Measurements from ENCODE around the gene SHANK2.

Gene SHANK2

GRCh38 chr11:71269603-71270511 is 17.5 kb upstream of the SHANK2 start:
- no peak for DNase-seq (ENCODE audit: low read depth in 2 of 2)

DNA sequence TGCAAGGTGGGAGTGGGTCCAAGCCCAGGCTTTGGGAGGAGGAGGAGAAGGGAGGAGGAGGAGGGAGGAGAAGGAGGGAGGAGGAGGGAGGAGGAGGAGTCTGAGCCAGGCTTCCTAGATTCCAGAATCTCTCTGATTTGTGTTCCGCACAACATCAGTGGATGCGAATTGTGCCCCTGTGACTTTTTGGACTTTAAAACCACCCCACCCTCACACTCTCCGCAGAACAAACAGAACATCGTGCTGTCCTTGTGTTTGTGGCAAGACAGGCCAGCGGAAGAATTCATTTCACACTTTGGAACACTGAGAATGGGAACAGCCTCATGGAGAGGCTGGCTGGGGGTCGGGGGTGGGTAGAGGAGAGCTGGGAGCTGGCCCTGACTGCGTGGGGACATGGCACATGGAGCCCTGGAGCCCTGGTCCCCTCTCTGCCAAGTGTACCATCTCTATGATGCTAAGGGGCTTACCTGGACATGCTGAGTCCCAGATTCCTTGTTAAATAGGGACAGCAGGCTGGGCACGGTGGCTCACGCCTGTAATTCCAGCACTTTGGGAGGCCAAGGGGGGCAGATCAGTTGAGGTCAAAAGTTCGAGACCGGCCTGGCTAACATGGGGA is 16.4 kb upstream of the SHANK2 start:
- DNase-seq (ENCODE audit: low read depth in 2 of 2), result no peak

- DNase-seq (ENCODE audit: low read depth in 2 of 2), result no peak
Observed at GRCh38 chr11:71267807-71268421, 15.5 kb upstream of the SHANK2 start.

DNA sequence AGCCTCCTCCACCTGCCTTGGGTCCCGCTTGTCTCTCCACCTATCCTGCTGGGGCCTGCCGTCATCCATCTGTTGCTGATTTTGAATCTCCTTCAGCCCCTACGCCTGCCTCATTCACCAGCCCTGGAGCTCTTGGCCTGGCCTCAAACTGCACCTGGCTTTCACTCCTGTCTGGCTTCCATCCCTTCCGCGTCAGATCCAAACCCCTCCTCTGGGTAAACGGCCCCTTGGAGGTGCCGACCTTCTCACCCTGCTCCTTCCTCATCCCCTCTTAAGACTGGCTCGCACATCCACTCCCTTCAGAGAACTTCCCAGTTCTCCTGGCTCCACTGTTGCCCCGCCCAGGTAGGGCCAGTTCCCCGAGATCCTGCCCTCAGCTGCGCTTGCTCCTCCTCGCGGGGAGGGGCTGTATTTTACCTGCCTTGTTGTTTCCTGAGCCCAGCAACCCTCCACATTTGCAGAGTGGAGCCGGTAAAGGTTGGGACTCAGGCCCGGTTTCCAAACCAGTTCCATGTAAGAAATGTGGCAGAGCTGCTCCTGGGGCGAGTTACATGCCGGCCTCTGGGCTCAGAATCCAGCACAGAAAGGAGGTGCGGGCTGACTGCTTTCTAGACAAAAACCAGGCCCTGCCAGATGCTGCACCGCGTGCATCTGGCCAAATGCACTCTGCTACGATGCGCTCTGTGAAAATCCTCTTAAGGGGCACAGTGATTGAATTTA is 13.9 kb upstream of the SHANK2 start:
- DNase-seq (ENCODE audit: low read depth in 2 of 2), result no peak

GRCh38 chr11:71265559-71266092 is 13.2 kb upstream of the SHANK2 start:
- DNase-seq (ENCODE audit: low read depth in 2 of 2), result no peak

GRCh38 chr11:71263386-71263785 is 11.0 kb upstream of the SHANK2 start:
- DNase-seq (ENCODE audit: low read depth in 2 of 2), result no peak

GRCh38 chr11:71255800-71256479 is 3.6 kb upstream of the SHANK2 start:
- DNase-seq (ENCODE audit: low read depth in 2 of 2), result no peak

- no peak for DNase-seq (ENCODE audit: low read depth in 2 of 2)
Observed at GRCh38 chr11:71255323-71255722, 2.9 kb upstream of the SHANK2 start.

- DNase-seq (ENCODE audit: low read depth in 2 of 2), result no peak
Observed at GRCh38 chr11:71253794-71254193, 1.4 kb upstream of the SHANK2 start.

- no peak for DNase-seq (ENCODE audit: low read depth in 2 of 2)
Observed at GRCh38 chr11:71252770-71253730, 673 bp upstream of the SHANK2 start.

- no peak for DNase-seq (ENCODE audit: low read depth in 2 of 2)
Observed at GRCh38 chr11:71251761-71252268, 562 bp downstream of the SHANK2 start.

DNA sequence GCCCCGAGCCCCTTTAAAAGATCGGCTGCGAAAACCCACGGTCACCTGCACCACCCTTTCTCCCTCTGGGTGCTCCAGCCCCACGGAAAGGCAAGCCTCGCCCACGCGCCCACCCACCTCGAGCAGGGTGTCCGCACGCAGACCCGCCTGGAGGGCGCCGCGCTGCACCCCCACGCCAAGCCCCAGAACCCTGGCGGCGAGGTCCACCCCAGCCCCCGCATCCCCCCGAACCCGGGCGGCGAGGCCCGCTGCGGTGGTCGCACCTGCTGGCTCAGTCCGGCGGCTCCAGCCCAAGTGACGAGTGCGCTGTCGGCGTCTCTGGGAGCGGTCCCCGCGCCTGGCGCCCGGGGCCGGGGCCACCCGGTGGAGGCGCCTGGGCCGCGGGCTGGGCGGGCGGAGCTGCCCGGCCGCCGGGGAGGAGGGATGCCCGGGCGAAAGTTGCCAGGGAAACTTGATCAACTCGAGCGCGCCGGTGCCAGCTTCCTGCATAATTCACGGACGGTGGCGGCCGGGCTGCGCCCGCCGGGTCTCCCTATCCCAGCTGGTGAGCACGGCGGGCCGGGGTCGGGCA is 1.1 kb downstream of the SHANK2 start:
- DNase-seq (ENCODE audit: low read depth in 2 of 2), result no peak

DNA sequence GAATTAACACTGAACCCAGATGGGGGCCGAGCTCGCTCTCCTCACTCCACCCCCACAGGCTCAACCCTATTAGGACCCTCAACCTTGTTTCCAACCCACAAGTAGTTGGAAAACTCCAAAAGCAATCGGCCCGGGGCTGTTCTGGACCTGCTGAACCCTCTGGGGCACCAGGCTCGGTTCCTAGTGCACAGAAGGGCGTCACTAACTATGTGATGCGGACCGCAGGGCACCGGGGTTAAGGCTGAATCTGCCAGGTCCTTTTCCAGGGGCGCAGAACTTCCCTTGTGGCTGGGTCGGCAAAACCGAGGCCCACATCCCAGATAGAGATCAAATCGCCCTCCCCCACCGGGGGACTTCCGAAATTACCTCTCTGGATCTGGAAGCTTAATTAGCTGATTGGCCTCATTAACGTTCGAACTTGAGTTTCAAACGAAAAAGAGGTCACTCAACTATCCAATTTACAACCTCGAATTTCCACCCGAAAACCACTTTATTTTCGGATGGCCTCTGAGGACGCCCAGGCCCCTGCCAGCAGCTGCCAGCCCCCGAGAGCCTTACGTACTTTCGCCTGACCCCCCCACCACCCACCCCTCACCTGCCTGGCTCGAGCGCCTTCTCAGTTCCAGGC is 1.7 kb downstream of the SHANK2 start:
- no peak for DNase-seq (ENCODE audit: low read depth in 2 of 2)

GRCh38 chr11:71249301-71249700 is 3.1 kb downstream of the SHANK2 start:
- no peak for DNase-seq (ENCODE audit: low read depth in 2 of 2)

DNA sequence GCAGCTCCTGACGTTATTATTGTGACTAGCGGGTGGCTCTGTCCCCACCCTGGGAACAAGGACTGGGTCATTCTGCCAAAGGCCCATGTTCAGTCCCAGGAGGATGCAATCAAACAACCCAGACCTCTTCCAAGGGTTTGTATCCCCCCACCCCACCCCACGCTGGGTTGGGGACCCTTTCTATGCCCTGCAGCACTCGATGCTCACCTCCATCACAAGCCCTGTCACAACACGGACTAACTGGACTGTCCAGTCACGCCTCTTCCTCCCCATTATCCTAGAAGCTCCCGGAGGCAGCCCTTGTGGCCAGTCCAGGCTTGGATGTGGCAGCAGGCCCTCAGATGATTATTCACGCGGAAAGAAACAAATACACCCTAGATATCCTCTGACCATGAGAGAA is 3.7 kb downstream of the SHANK2 start:
- DNase-seq (ENCODE audit: low read depth in 2 of 2), result no peak

DNA sequence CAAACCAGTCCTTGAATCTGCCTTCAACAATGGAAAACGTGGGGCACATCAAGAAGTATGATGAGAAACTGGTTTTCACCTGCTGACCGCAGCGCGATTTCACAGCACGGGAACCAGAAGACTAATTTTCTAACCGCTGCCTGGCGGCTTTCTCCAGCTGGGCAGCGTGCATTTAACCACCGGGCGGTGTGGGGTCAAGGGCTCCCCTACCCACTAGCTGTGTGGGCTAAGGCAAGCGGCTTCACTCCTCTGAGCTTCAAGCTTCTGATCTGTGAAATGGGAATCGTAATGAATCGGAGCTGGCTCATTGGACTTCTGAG is 4.2 kb downstream of the SHANK2 start:
- no peak for DNase-seq (ENCODE audit: low read depth in 2 of 2)

GRCh38 chr11:71247551-71248250 is 4.7 kb downstream of the SHANK2 start:
- DNase-seq (ENCODE audit: low read depth in 2 of 2), result no peak

GRCh38 chr11:71246559-71246958 is 5.8 kb downstream of the SHANK2 start:
- no peak for DNase-seq (ENCODE audit: low read depth in 2 of 2)
